HepG2 (cell line): ENCODE measurements around the gene DGKG. TPM values are rescaled to one million over a fixed set of nuclear protein-coding genes. Genes with fewer than 3 reads are reported as not detected.

Experiments
- ATAC-seq: fragments of 200-7000 bp; cut with Tn5 transposase; 3 replicates; pipeline ENCODE4 v1.9.1; 2020; ENCODE audit warnings: mild to moderate bottlenecking, moderate library complexity
- BruUV-seq: library from RNA; stranded (reverse); fragments of 400-500 nt; replicated peaks from 2 replicates; lab custom pipeline; 2021; lab: Mats Ljungman, UMichigan
- CTCF ChIA-PET: fragments of 300-600 bp; formaldehyde crosslinking; extraction: SDS; loops from one replicate; lab custom pipeline; 2021; ENCODE audit warnings: low total read pairs, inconsistent platforms, low intra/inter-chr PET ratio; lab: Yijun Ruan, JAX
- POLR2A ChIA-PET: fragments of 350-600 bp; sonication (Branson Sonifier 250); formaldehyde crosslinking; loops from one replicate; lab custom pipeline; 2020; ENCODE audit warnings: antibody characterized with exemption, inconsistent platforms; lab: Yijun Ruan, JAX
- DNase-seq: peaks from one replicate; pipeline ENCODE4 v3.0.0-alpha.2; 2015; ENCODE audit warnings: low spot score
- FAIRE-seq: peaks from 3 replicates; lab custom pipeline; 2011; peaks lifted over from hg19 to GRCh38; lab: Jason Lieb, UNC
- H2AFZ ChIP-seq: one replicate; pipeline ENCODE4 v1.6.1; 2011; ENCODE audit warnings: low read length, inconsistent platforms
- H3K27ac ChIP-seq: fragments of 300-600 bp; 3 replicates; pipeline ENCODE4 v1.8.0; 2011; ENCODE audit warnings: mixed run types, mild to moderate bottlenecking, mixed read lengths, low read length, inconsistent platforms; ENCODE audit not compliant: insufficient read depth; ENCODE audit errors: extremely low read length
- H3K27me3 ChIP-seq, 2 experiments: fragments of 200-600 bp in 1 of 2; 2 replicates in 1 of 2; 3 replicates in 1 of 2; pipeline versions ENCODE4 v1.6.0 to v1.8.0; 2011; ENCODE audit warnings: low read length in 2 of 2, mild to moderate bottlenecking in 2 of 2, moderate library complexity in 2 of 2, inconsistent platforms in 1 of 2; ENCODE audit not compliant: insufficient read depth in 2 of 2, control insufficient read depth in 1 of 2
- H3K36me3 ChIP-seq, 2 experiments: fragments of 200-600 bp in 1 of 2; replicated peaks in 1 of 2; 2 replicates in 1 of 2; 3 replicates in 1 of 2; pipeline versions ENCODE4 v1.5.1 to v1.8.0; 2011; ENCODE audit warnings: low read length in 2 of 2, inconsistent platforms in 1 of 2; ENCODE audit not compliant: insufficient read depth in 2 of 2, control insufficient read depth in 1 of 2
- H3K4me1 ChIP-seq: 2 replicates; pipeline ENCODE4 v1.5.1; 2012; ENCODE audit warnings: low read length, inconsistent platforms; ENCODE audit not compliant: insufficient read depth
- H3K4me2 ChIP-seq: 2 replicates; pipeline ENCODE4 v1.6.0; 2011; ENCODE audit warnings: low read depth, low read length, inconsistent platforms
- H3K4me3 ChIP-seq, 3 experiments: fragments of 200-600 bp in 1 of 3; sonication (generic), shearing (Covaris generic) in 1 of 3; replicated peaks in 1 of 3; 2 replicates each; pipeline ENCODE4 v1.5.1; 2011 to 2016; ENCODE audit warnings: low read length in 3 of 3, inconsistent platforms in 2 of 3, low read depth in 2 of 3, mild to moderate bottlenecking in 2 of 3, control low read depth in 1 of 3, mixed read lengths in 1 of 3; ENCODE audit not compliant: insufficient read depth in 1 of 3
- H3K79me2 ChIP-seq: one replicate; pipeline ENCODE4 v1.6.1; 2011; ENCODE audit warnings: low read length, inconsistent platforms; ENCODE audit not compliant: insufficient read depth
- H3K9ac ChIP-seq: 2 replicates; pipeline ENCODE4 v1.6.0; 2011; ENCODE audit warnings: mild to moderate bottlenecking, low read depth, low read length, inconsistent platforms; ENCODE audit not compliant: insufficient read depth
- H3K9me3 ChIP-seq: 2 replicates; pipeline ENCODE4 v1.5.1; 2012; ENCODE audit warnings: mild to moderate bottlenecking, low read length
- H4K20me1 ChIP-seq: 2 replicates; pipeline ENCODE4 v1.6.0; 2011; ENCODE audit warnings: inconsistent platforms, mild to moderate bottlenecking, low read length, moderate library complexity; ENCODE audit not compliant: insufficient read depth
- KDM4B ChIP-seq: sonication (generic); formaldehyde crosslinking; IDR thresholded peaks from 2 replicates; pipeline ENCODE4 v1.4.0; 2020; ENCODE audit warnings: missing genetic modification reagents
- NFYB ChIP-seq: sonication (generic); formaldehyde crosslinking; IDR thresholded peaks from 2 replicates; pipeline ENCODE4 v1.4.0; 2020; ENCODE audit warnings: missing genetic modification reagents
- ZBTB37 ChIP-seq: sonication (generic); formaldehyde crosslinking; IDR thresholded peaks from 2 replicates; pipeline ENCODE4 v1.4.0; 2020; ENCODE audit warnings: mild to moderate bottlenecking, missing genetic modification reagents
- ZBTB43 ChIP-seq: sonication (generic); formaldehyde crosslinking; conservative IDR thresholded peaks from 2 replicates; pipeline ENCODE4 v1.4.0; 2020; ENCODE audit warnings: missing genetic modification reagents
- WGBS: methylation state at CpG from one replicate; pipeline ENCODE4 v1.1.6; 2017; ENCODE audit warnings: low lambda C conversion rate; 5-methylcytosine and 5-hydroxymethylcytosine counted together
- in situ Hi-C: cut with HindIII; loops from 2 replicates; pipeline ENCODE4 v1.10.0; 2017; ENCODE audit warnings: low pct_unique_long_range_greater_than_20kb; ENCODE audit not compliant: extremely low pct_ligation_motif_present
- intact Hi-C: fragments of 100-400 bp; cut with micrococcal nuclease; formaldehyde crosslinking; loops from one replicate; pipeline ENCODE4 v1.10.0; 2022; ENCODE audit not compliant: unreplicated experiment
- polyA plus RNA-seq, 8 experiments: library from polyadenylated mRNA; depleted of rRNA in 3 of 8; stranded (reverse) in 7 of 8; unstranded in 1 of 8; fragments of >200 nt; fragmentation: Illumina TruSeq in 4 of 8; extraction: Trizol in 4 of 8; gene quantifications; 2 replicates each; pipeline versions ENCODE4 v1.2.1 to v1.2.3, GENCODE V29; 2011 to 2016; ENCODE audit warnings: low read depth in 4 of 8, missing spikeins in 1 of 8, mixed read lengths in 1 of 8; ENCODE audit not compliant: insufficient read depth in 1 of 8
- total RNA-seq, 5 experiments: library from RNA; depleted of rRNA; stranded (reverse); fragments of >200 nt; fragmentation: Illumina TruSeq; extraction: Trizol; gene quantifications; 2 replicates each; pipeline ENCODE4 v1.2.3, GENCODE V29; 2016; ENCODE audit warnings: low read depth in 1 of 5

Gene DGKG
- total and polyA plus RNA-seq, 2 of the 13 experiments (the other 11 are each of a cell fraction or from before 2014, with no cell fraction given), result 3.8 to 6.2 TPM

- TF ChIP-seq ZBTB43, result no peak
Observed at GRCh38 chr3:186162221-186162620, 199.8 kb downstream of the DGKG start (continued).

- WGBS, result 93% methylated on average over 12 of the region's 12 CpGs
- POLR2A ChIA-PET, result no interaction called here
- no peak for TF ChIP-seq NFYB (CRISPR knock-in tag)
- no peak for TF ChIP-seq KDM4B (CRISPR knock-in tag)
- no peak for DNase-seq
- H3K9ac ChIP-seq, result no peak overlapping the region
- H3K4me1 ChIP-seq, result no peaks in the 10 kb centered on the region
- no peak for FAIRE-seq
- intact Hi-C loops (no loop called here), in situ Hi-C loops (no loop called here)
- CTCF ChIA-PET, result no interaction called here
- ATAC-seq, result no peak
- no peaks in the 10 kb centered on the region for H3K9me3 ChIP-seq
- H3K4me3 ChIP-seq, result no peak overlapping the region
- no peaks in the 10 kb centered on the region for H3K79me2 ChIP-seq
- no peaks in the 10 kb centered on the region for H3K27me3 ChIP-seq
- H3K4me2 ChIP-seq, result no peak overlapping the region
- no peak overlapping the region for H2AFZ ChIP-seq
- BruUV-seq, result no TSS peak
- peaks cover 1 to 17% of the 10 kb centered on the region in 2 experiments; a peak in 2 of 5 replicates for H3K36me3 ChIP-seq
- no peaks in the 10 kb centered on the region for H4K20me1 ChIP-seq
- H3K27ac ChIP-seq, result no peak overlapping the region
Observed at GRCh38 chr3:186160691-186161243, 201.3 kb downstream of the DGKG start.

- FAIRE-seq, result no peak
- WGBS, result 100% methylated on average over 2 of the region's 2 CpGs
- no TSS peak for BruUV-seq
Observed at GRCh38 chr3:186154641-186155040, 207.4 kb downstream of the DGKG start.

More at GRCh38 chr3:186154641-186155040, 207.4 kb downstream of the DGKG start:
- H3K27ac ChIP-seq, result no peak overlapping the region
- H3K9ac ChIP-seq, result no peak overlapping the region
- DNase-seq (no peak), ATAC-seq (no peak)
- TF ChIP-seq ZBTB37 (CRISPR knock-in tag), result no peak
- no peaks in the 10 kb centered on the region for H3K79me2 ChIP-seq
- no peaks in the 10 kb centered on the region for H4K20me1 ChIP-seq
- CTCF ChIA-PET, result no interaction called here
- H3K27me3 ChIP-seq, result no peaks in the 10 kb centered on the region
- H3K9me3 ChIP-seq, result no peaks in the 10 kb centered on the region
- no peaks in the 10 kb centered on the region for H3K4me1 ChIP-seq
- peaks cover 0 to 5% of the 10 kb centered on the region in 2 experiments; a peak in 3 of 5 replicates for H3K36me3 ChIP-seq
- intact Hi-C loops (no loop called here), in situ Hi-C loops (no loop called here)
- no peak overlapping the region for H3K4me2 ChIP-seq
- H3K4me3 ChIP-seq, result no peak overlapping the region
- POLR2A ChIA-PET, result no interaction called here
- no peak overlapping the region for H2AFZ ChIP-seq
